ENCODE results near the gene WDR77. TPM values are rescaled to one million over a fixed set of nuclear protein-coding genes. Genes with fewer than 3 reads are reported as not detected.

The WDR77 gene
- total RNA-seq, 1 donor from 2014 or later = 50.8 TPM

GRCh38 chr1:111461765-111462164 is 12.7 kb upstream of the WDR77 start:
- no peak for TF ChIP-seq POLR2AphosphoS5 (IDR thresholded peaks at IDR 0.05; ENCODE audit: insufficient read depth in 1 of 2, low read depth in 1 of 2)
- TF ChIP-seq CTCF (IDR thresholded peaks at IDR 0.05) = no peak
- TF ChIP-seq POLR2A (IDR thresholded peaks at IDR 0.05) = no peak
- H3K9me3 ChIP-seq = no peaks in the 10 kb centered on the region
- H3K27ac ChIP-seq = no peak overlapping the region
- no peak overlapping the region for H3K4me3 ChIP-seq
- no peaks in the 10 kb centered on the region for H3K4me1 ChIP-seq
- intact Hi-C loops (cut with DNase I) = no loop called here
- H3K36me3 ChIP-seq = peaks cover 0 to 61% of the 10 kb centered on the region in 2 donors
- no peak for DNase-seq (ENCODE audit: extremely low spot score in 2 of 2)
- H3K27me3 ChIP-seq = no peaks in the 10 kb centered on the region

- H3K36me3 ChIP-seq = peaks cover 0 to 63% of the 10 kb centered on the region in 2 donors
- DNase-seq (ENCODE audit: extremely low spot score in 2 of 2) = no peak
- no peak for TF ChIP-seq POLR2AphosphoS5 (IDR thresholded peaks at IDR 0.05; ENCODE audit: insufficient read depth in 1 of 2, low read depth in 1 of 2)
- no peak for TF ChIP-seq CTCF (IDR thresholded peaks at IDR 0.05)
- no peak for TF ChIP-seq POLR2A (IDR thresholded peaks at IDR 0.05)
- no peak overlapping the region for H3K4me3 ChIP-seq
- H3K27me3 ChIP-seq = no peaks in the 10 kb centered on the region
- no peak overlapping the region for H3K27ac ChIP-seq
- peaks cover 41% of the 10 kb centered on the region for H3K4me1 ChIP-seq
- H3K9me3 ChIP-seq = no peaks in the 10 kb centered on the region
- intact Hi-C loops (cut with DNase I) = no loop called here
These were observed 6.6 kb upstream of the WDR77 start for GRCh38 chr1:111455642-111456031.

GRCh38 chr1:111454859-111455641 is 6.0 kb upstream of the WDR77 start:
- TF ChIP-seq CTCF (IDR thresholded peaks at IDR 0.05) (no peak), POLR2AphosphoS5 (IDR thresholded peaks at IDR 0.05; ENCODE audit: insufficient read depth in 1 of 2, low read depth in 1 of 2) (no peak), POLR2A (IDR thresholded peaks at IDR 0.05) (no peak)
- Histone ChIP-seq H3K9me3 (no peaks in the 10 kb centered on the region), H3K36me3 (peaks cover 0 to 60% of the 10 kb centered on the region in 2 donors), H3K27ac (no peak overlapping the region), H3K4me1 (peaks cover 47% of the 10 kb centered on the region), H3K27me3 (no peaks in the 10 kb centered on the region), H3K4me3 (no peak overlapping the region)
- DNase-seq (ENCODE audit: extremely low spot score in 2 of 2) = no peak
- intact Hi-C loops (cut with DNase I) = no loop called here

GRCh38 chr1:111453706-111454105 is 4.7 kb upstream of the WDR77 start:
- intact Hi-C loops (cut with DNase I) = no loop called here
- no peak for DNase-seq (ENCODE audit: extremely low spot score in 2 of 2)
- TF ChIP-seq CTCF (IDR thresholded peaks at IDR 0.05) (no peak), POLR2A (IDR thresholded peaks at IDR 0.05) (no peak), POLR2AphosphoS5 (IDR thresholded peaks at IDR 0.05; ENCODE audit: insufficient read depth in 1 of 2, low read depth in 1 of 2) (no peak)
- Histone ChIP-seq H3K27ac (no peak overlapping the region), H3K4me3 (no peak overlapping the region), H3K4me1 (peaks cover 50% of the 10 kb centered on the region), H3K9me3 (no peaks in the 10 kb centered on the region), H3K36me3 (peaks cover 0 to 49% of the 10 kb centered on the region in 2 donors), H3K27me3 (no peaks in the 10 kb centered on the region)

GRCh38 chr1:111452581-111452980 is 3.5 kb upstream of the WDR77 start:
- H3K27me3 ChIP-seq = no peaks in the 10 kb centered on the region
- H3K4me1 ChIP-seq = peaks cover 58% of the 10 kb centered on the region
- no peaks in the 10 kb centered on the region for H3K9me3 ChIP-seq
- H3K27ac ChIP-seq = no peak overlapping the region
- H3K36me3 ChIP-seq = peaks cover 0 to 37% of the 10 kb centered on the region in 2 donors
- TF ChIP-seq POLR2A (IDR thresholded peaks at IDR 0.05) (no peak), CTCF (IDR thresholded peaks at IDR 0.05) (no peak), POLR2AphosphoS5 (IDR thresholded peaks at IDR 0.05; ENCODE audit: insufficient read depth in 1 of 2, low read depth in 1 of 2) (no peak)
- no peak for DNase-seq (ENCODE audit: extremely low spot score in 2 of 2)
- no peak overlapping the region for H3K4me3 ChIP-seq
- intact Hi-C loops (cut with DNase I) = no loop called here

All from vagina (tissue), 2 donors.